AG08396 (cell line): ENCODE data around the gene ISG20L2.

Experiments
- DNase-seq: peaks from one replicate; pipeline ENCODE4 v3.0.0; 2012; ENCODE audit warnings: low spot score, mixed read lengths

The ISG20L2 gene

DNA sequence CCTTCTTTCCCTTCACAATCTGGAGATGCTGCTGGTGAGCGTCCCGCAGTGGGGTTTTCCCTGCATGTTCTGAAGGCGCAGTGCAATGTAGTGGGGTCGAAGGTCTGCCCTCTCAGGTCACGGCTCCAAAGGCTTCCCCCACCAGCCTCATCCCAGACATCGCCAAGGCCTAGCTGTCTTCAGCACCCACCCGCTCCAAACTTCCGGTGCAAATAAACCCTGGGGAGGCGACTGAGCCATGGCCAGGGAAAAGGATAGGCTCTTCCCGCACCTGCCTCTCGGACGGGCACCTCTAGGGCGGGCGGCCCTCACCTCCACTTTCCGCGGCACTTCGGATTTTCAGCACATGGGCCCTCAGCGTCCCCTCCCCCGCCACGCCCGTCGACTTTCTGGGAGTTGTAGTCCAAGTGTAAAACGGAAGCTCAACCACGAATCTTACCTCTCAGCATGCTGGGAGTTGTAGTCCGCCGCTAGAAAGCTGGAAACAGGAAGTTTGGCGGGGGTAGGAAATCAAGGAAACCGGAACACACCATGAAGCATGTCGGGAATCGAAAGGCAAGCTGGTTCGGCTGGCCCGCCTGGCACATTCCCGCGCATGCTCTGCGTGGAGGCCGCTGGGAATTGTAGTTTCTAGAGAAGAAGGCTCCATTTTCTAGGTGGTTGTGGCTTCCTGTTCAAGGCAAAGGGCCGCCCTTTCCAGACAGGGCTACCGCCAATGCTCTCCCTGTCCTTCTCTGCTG is 12.3 kb upstream of the ISG20L2 start, which contains the start of gene MRPL24:
TSS of gene MRPL24 (minus strand) at position 348 of the 740 bp plus-strand sequence. CDS start 2,384 bp downstream, outside the sequence.
- DNase-seq: peak; percentile 94

DNA sequence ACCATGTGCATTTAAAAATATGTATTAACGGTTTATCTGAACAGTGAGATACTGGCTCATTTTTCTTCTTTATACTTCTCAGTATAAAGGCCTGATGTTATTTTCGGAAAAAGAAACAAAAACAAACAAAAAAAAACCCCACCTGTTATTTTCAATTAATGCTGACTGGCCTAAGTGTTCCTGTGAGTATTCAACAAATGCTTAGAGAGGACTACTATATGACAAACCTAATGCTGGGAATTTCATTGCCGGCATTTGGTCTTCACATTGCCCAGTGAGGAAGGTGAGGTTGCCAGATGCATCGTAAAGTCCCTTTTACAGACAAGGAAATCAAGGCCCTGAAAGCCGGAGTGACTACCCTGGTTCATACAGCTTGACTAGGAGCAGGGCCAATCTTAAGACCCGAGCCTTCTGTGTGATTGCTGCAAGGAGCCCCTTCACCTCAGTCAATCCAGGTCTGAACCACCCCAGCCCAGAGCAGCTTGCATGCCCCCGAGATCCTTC is 11.7 kb upstream of the ISG20L2 start:
- no peak for DNase-seq

DNA sequence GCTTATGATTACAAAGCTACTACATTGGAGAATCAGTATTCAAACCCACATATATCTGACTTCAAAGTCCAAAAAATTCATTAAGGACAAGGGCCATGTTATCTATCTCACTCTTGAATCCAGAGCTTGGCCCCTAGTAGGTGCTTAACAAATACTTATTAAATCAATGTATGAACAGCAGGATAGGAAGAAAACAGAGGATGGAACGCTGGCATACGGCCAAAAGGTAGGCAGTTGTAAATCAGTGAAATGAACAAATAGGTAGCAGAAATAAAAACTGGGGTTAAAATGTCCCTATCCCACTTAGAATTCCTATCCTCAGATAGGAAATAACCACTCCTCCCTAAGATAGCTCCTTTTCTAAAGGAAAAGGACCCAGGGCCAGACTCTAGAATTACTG is 10.3 kb upstream of the ISG20L2 start:
- no peak for DNase-seq

DNA sequence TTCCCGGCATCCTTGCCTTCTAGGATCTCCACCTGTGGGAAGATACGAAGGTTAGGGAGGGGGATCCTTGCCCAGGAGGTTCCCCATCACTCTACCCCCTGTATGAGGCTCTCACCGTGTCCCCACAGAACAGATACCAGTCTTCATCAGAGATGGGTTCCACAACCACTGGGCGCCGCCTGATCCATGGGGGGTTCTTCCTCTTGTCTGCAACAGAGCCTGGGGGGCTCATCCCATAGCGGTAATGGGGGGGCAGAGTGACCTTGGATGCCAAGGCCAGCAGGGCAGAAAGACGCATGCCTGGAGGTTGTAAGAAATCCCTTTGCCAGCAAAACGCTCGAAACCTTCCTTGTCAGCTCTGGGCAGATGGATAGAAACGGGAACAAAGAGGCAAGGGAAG is 9.8 kb upstream of the ISG20L2 start:
- no peak for DNase-seq

DNA sequence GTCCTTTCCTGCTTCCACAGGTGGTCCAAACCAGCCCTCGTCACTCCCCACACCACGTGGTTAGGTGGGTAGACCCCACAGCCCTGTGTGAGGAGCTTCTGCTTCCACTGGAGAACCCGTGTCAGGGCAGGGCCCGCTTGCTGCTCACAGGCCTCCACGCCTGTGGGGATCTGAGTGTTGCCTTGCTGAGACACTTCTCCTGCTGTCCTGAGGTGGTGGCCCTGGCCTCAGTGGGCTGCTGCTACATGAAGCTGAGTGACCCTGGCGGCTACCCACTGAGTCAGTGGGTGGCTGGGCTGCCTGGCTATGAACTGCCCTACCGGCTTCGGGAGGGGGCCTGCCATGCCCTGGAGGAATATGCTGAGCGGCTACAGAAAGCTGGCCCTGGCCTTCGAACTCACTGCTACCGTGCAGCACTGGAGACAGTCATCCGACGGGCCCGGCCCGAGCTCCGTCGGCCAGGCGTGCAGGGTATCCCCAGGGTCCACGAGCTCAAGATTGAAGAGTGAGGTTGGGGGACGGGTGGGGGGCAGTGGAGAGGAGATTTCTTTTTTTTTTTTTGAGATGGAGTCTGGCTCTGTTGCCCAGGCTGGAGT is 5.5 kb upstream of the ISG20L2 start:
- DNase-seq: no peak

DNA sequence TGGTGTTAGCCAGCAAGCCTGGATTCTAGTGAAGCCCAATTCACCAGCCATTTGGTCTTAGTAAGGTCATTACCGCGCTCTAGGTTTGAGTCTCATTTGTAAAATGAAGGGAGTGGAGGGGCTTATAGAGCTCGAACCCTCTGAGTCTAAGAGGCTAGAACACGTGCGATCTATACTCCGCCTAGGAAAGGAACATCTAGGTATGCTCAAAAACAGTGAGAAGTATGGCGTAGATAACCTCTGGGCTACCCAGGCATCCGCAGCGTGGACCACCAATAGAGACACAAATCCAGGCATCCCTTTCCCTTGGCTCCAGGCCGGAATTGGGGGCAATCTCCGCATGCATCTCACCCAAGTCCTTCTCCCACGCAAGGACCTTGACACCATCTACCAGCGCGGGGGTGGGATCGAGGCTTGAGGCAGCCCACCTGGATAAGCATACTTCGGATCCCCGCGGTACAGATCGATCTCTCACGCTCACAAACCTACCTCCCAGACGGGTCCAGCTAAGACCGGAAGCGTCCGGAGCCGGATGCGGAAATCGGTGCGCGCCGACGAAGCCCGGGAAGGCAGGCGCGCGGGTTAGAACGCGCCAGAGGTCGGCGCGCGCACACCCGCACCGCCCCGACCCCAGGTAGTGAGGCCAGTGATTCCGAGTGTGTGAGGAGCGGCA is 504 bp downstream of the ISG20L2 start, which contains the start of gene METTL25B:
TSS of gene METTL25B (plus strand) at position 544 of the 673 bp plus-strand sequence. CDS start 636 bp downstream, outside the sequence.
- DNase-seq: peak; percentile 86

DNA sequence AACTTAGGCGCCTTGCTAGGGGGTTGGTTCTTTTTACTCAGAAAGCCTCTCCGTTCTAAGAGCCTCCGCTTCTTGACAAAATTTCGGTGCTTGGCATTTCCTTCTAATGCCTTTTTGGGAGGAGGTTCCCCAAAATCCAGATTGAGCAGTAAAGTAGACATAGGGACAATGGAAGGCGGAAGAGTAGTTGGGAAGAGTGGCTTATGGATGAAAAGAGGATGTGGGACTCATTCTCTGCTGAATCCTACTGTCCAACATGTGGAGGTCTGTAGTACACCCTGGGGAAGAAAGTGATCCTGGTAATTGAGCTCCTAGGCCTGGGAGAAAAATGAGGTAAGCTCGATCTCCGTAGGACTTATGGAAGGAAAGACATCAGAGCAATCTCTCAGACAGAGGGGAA is 1.1 kb downstream of the ISG20L2 start:
- DNase-seq: no peak

DNA sequence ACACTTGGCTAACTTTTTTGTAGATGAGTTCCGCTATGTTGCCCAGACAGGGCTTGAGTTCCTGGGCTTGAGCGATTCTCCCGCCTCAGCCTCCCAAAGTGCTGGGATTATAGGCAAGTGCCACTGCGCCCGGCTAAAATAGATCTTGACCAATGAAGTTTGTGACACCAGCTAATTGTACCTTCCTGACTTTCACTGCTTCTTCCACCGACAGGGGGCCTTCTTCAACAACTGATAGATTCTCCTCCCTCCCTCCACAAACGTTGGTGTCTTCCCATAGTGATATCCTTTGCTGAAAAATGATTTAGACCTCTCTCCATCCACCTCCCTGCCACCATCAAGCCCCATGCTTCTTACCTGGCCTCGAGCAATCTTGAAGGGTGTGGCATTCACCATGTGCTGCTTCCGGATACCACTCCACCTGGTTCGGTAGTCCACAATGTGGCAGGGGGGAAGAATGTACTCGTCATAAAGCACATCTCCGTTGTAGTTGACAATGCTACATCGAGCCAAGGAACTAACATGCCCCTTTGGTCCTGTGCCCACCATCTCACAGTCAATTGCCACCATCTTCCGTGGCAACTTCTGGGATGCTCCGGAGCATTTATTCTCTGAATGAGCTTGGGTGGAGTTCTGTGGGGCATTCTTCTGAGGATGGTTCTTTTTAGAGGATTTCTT is 1.9 kb downstream of the ISG20L2 start:
- peak; percentile 69 for DNase-seq

DNA sequence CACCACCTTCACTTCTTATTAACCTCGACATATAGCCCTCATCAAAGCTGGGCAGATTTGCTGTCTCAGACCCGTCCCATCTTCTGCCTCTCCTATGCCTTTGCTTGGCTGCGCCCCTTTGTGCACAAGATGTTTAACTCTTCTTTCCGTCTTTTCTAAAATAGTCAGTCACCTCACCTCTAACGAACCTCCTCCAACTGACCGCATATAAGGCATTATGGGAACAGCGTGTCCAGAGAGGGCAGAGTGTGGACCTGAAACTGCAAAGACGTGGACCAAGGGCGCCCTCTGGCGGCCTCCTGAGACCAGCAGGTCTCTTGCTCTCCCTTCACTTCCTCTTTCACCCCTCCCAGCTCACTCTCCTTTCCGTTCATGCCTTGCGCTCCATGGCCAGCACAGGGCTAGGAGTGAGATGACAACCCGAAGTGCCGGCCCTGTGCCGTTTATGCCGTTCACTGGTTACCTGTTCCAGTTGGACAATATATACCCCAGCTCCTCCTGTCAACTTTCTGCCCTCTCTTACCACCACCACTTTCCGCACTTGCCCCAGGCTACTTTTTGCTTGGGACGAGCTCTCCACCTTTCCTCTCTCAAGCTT is 2.8 kb downstream of the ISG20L2 start:
- DNase-seq: peak; percentile 85

DNA sequence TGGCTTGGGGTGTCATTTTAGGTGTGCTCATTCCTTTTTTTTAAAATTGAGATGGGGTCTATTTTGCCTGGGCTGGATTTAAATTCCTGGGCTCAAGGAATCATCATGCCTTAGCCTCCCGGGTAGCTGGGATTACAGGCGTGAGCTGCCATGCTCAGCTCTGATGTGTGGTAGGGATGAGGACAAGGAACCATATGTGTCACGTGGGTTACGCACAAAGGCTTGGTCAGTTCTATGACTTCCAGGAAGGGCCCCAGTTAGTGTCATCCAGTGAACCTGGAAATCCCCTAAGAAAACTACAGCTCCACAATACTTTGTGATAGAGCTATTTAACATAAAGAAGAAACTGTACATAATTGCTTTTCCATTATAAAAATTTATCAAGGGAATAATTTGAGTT is 7.0 kb downstream of the ISG20L2 start:
- no peak for DNase-seq

DNA sequence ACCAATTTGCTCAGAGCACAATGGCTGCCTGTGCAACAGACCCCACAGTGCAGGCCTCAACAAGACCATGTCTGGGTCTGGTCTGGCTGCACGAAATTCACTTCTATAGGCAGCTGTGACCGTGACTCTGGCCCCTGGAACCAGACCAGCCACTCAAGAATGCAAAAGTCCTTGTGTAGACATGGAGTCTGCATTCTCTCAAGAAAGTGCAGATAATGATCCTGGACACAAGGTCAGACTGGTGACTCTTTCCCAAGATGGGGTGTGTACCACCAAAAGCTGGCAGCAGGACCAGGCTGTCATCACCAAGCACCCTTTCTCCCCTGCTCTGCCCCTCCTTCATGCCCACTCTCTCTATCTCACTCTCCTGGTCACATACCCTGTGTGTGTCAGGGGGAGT is 7.4 kb downstream of the ISG20L2 start:
- no peak for DNase-seq

DNA sequence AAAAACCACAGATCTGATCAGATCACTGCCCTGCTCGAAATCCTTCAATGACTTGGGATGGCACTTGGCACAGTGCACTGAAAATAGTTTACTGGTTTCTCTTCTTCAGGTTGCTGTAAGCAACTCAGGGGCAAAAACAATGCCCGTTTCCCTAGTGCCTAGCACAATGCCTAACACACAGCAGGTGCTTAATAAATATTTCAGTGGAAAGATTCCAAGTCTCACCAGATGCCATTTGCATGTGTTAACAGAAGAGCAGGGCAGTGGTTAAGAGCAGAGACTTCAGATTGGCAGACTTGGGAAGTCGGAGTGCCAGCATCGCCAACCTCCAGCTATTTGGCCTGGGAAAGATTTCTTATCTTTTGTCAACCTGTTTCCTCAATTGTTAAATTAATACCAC is 11.2 kb downstream of the ISG20L2 start:
- no peak for DNase-seq

DNA sequence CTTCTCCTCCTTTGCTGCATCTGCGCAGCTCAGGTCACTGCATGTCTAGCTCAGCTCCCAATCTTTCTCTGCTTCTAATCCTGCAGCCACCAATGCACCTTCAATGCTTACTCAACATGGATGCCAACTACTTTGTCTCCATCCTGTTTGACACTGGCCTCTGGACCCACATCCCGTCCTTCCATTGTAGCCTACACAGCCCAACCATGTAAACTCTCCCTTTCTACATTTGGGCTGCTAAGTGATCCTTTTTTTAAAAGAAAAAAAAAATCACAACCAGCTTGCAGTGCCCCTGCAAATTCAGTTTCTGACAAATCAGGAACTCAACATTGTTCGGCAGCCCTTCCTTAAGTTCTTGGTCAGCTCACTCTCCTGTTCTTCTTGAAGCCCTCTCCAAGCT is 13.7 kb downstream of the ISG20L2 start:
- no peak for DNase-seq

DNA sequence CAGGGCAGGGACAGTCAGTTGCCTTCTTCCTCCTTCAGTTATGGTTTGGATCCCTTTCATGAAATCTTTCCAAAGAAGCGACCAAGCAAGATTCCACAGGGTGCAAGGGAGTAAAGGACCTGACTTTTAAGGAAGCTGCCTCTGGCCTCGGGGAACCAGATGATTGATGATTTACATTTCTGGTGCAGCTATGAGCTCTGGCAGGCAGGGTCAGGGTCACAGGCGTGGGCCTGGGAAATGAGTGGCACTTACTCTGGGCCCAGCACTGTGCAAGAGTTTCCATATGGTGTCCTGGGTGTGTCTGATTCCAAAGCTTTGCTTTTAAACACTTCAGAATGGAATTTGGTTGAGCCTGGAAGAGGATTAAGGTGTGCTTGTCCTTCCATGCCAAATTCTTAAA is 15.9 kb downstream of the ISG20L2 start:
- DNase-seq: no peak

DNA sequence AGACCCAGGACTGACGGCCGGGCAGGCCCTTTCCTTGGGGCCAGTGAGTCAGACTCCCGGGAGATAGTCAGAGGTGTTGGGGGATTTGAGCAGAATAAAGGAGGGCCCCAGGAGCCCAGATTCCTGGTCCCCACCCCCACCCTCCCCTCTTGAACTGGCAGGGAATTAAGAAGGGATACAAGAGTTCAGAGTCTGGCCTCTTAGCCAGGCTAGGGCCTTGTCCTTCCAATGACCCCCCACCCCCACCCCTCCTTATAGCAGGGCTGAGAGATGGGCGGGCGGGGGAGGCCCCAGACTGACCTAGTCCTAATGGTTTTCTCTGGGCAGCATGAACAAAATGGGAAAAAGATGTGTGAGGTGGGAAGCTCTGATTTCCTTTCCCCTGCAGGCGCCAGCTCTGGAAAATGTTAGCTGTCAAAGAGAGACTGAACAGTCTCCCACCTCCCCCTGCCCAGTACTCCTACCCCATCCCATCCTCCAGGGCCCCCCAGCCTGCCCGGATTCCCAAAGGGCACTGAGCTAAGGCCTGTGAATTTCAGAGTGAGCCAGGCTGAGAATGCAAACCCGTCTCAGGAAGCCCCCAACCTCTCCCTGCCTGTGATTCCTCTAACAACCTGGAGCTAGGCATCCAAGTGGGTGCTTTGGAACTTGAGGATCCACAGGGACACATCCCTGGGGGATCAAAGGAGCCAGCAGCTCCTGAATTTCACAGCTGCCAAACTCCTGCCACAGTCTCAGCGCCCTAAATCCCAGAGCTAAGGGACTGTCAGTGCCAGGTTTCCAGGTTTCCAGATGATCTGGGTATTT is 17.4 kb downstream of the ISG20L2 start:
- DNase-seq: no peak

DNA sequence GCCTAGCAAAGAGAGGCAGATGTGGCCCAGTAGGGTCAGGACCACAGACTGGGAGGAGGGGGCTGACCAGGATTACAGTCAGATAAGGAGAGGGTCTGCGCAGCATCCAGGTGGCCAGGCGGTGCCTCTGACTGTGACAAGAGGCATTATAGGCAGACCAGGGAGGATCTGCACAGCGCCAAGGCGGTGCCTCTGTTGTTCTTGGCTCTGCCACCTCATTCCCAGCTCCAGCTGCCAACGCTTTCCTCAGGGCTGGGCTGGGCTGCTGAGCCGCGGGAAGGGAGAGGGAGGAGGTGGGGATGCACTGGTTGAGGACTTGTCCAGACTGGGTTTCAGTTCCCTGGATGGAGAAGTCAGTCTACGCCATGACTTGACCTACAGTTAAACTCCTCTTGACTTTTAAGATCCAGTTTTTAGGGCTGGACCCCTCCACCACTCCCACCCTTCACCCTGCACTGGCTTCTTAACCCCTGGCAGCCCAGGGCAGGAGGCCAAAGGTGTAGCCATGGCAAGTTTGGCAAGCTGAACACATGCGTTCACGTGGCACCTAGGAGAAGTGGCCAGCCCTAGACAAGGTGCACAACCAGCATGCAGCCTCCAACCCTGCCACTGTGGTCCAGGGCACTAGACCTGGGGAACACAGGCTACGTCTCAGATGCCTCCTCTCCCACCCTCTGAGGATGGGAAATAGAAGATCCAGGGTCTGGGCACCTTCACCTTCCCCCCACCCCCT is 18.6 kb downstream of the ISG20L2 start:
- peak; percentile 82 for DNase-seq

DNA sequence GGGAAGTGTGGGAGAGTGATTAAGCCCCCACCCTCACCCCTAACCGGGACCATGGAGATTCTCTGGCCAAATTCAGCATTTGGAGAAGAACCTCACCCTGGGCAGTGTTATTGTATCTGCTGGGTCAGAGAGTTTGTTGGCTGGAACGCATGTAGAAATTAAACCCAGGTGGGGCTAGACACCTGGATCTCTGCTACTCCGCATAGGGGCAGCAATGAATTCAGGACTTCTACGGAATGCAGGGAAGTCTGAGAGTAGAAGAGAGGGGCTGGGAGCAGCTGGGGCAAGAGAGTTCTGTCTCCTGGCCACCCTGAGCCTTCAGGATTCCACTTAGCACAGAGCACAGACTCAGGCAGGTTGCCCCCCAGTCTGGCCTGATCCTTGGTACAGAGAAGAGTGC is 19.5 kb downstream of the ISG20L2 start:
- no peak for DNase-seq

DNA sequence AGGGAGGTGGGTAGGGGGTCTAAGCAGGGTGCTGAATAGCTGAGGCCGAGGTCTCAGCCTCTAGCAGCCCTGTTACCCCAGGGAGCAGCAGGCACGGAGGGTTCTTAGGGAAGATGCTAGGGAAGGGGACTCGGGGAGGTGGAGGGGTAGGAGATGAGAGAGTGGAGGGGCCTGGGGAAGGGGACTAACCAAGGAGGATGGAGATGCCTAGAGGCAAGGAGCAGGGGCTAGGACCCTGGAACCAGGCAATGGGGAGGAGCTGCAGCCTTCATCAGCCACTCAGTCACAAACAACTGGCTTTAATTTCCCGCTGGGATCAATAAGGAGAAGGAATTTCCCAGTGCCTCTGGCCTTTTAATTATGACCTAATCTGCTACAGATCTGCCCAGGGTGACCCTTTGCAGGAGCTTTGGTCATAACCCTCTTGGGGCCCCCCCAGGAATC is 20.3 kb downstream of the ISG20L2 start:
- DNase-seq: no peak

DNA sequence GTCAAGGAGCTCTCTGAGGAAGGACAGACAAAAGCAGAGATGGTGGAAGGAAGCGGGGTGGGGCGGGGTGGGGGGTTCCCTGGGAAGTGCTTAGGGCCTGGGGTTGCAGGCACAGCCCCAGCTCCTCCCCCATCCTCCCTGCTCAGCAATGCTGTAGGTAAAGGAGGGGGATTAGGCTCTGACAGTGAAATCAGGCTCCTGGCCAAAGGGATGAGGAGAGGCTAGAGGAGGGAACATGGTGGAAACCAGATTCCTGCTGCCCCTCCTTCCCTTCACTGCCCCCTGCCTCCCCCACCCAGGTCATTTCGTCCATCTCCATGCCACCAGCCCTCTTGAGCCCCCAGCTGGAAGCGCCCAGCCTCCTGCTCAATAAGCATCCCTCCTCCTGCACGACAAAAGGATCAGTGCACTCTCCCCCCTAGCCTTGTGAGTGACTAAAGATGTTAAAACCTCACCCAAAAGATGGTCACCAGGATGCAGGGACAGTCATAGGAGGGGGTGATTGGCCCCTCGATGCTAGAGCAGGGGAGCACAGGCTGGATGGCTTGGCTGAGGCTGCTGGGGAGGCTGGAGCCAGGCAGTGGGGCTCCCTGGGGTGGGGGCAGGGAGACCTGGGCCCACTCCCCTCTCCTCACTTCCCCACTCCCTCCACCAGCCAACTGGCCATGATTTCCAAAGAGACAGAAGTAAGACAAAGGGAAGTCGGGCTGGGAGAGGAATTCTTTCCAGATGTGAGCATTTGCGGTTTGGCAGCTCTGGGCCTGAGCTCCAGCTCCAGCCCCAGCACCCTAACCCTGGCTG is 20.9 kb downstream of the ISG20L2 start:
- peak; percentile 67 for DNase-seq
